HEK293 (cell line): ENCODE results near the gene MXD4.

Experiments
- ATF2 ChIP-seq: fragments of 450-650 bp; formaldehyde crosslinking; IDR thresholded peaks from 2 replicates; pipeline ENCODE4 v1.5.1; 2016; ENCODE audit warnings: missing biosample characterization, missing genetic modification characterization, low read depth
- GLI4 ChIP-seq: fragments of 450-650 bp; formaldehyde crosslinking; IDR thresholded peaks from 2 replicates; pipeline ENCODE4 v1.5.1; 2016; ENCODE audit warnings: missing biosample characterization, missing genetic modification characterization
- REST ChIP-seq: fragments of 450-650 bp; formaldehyde crosslinking; IDR thresholded peaks from 2 replicates; pipeline ENCODE4 v1.5.1; 2016; ENCODE audit warnings: missing biosample characterization, missing genetic modification characterization
- TCF7L2 ChIP-seq: IDR thresholded peaks from 2 replicates; pipeline ENCODE4 v1.6.1; 2011; ENCODE audit warnings: low read depth, mild to moderate bottlenecking, inconsistent platforms, low read length, moderate library complexity, borderline replicate concordance
- YY1 ChIP-seq: fragments of 450-650 bp; formaldehyde crosslinking; IDR thresholded peaks from 2 replicates; pipeline ENCODE4 v1.5.1; 2018; ENCODE audit warnings: missing biosample characterization, missing genetic modification characterization
- ZFP69B ChIP-seq: fragments of 450-650 bp; formaldehyde crosslinking; IDR thresholded peaks from 2 replicates; pipeline ENCODE4 v1.5.1; 2016; ENCODE audit warnings: missing biosample characterization, missing genetic modification characterization
- ZNF274 ChIP-seq, 2 experiments: fragments of 200-500 bp in 1 of 2; fragments of 450-650 bp in 1 of 2; sonication (Bioruptor generic) in 1 of 2; formaldehyde crosslinking in 1 of 2; IDR thresholded peaks; 2 replicates each; pipeline versions ENCODE4 v1.5.1 to v1.6.1; 2014 to 2016; ENCODE audit warnings: borderline replicate concordance in 1 of 2, inconsistent platforms in 1 of 2, low read length in 1 of 2, missing biosample characterization in 1 of 2, missing genetic modification characterization in 1 of 2
- ZNF660 ChIP-seq: fragments of 450-650 bp; IDR thresholded peaks from 2 replicates; pipeline ENCODE4 v1.5.1; 2018; ENCODE audit warnings: missing biosample characterization, mild to moderate bottlenecking, missing genetic modification characterization
- ZNF777 ChIP-seq: fragments of 450-650 bp; formaldehyde crosslinking; IDR thresholded peaks from 2 replicates; pipeline ENCODE4 v1.5.1; 2017; ENCODE audit warnings: missing biosample characterization, missing genetic modification characterization, borderline replicate concordance
- TF ChIP-seq, protein P1 (sequence below): fragments of 450-650 bp; formaldehyde crosslinking; IDR thresholded peaks from 2 replicates; pipeline ENCODE4 v1.5.1; 2016; ENCODE audit warnings: missing biosample characterization, missing genetic modification characterization

GRCh38 chr4:2212831-2213230 lies 49.1 kb downstream of the MXD4 start:
- TF ChIP-seq, protein P1, sequence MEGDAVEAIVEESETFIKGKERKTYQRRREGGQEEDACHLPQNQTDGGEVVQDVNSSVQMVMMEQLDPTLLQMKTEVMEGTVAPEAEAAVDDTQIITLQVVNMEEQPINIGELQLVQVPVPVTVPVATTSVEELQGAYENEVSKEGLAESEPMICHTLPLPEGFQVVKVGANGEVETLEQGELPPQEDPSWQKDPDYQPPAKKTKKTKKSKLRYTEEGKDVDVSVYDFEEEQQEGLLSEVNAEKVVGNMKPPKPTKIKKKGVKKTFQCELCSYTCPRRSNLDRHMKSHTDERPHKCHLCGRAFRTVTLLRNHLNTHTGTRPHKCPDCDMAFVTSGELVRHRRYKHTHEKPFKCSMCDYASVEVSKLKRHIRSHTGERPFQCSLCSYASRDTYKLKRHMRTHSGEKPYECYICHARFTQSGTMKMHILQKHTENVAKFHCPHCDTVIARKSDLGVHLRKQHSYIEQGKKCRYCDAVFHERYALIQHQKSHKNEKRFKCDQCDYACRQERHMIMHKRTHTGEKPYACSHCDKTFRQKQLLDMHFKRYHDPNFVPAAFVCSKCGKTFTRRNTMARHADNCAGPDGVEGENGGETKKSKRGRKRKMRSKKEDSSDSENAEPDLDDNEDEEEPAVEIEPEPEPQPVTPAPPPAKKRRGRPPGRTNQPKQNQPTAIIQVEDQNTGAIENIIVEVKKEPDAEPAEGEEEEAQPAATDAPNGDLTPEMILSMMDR (tag by site-specific recombination), result no peak
- TF ChIP-seq GLI4 (tag by site-specific recombination) (no peak), YY1 (tag by site-specific recombination) (no peak), ZNF274 (IDR thresholded peaks at IDR 0.05; ENCODE audit: low read length) (no peak), ZNF274 (tag by site-specific recombination; IDR thresholded peaks at IDR 0.05; ENCODE audit: borderline replicate concordance) (no peak), ZNF660 (no peak), ZNF777 (no peak), ZFP69B (tag by site-specific recombination) (no peak), REST (tag by site-specific recombination) (no peak), TCF7L2 (no peak), ATF2 (tag by site-specific recombination) (no peak)
